GM23338 (cell line): Measurements from ENCODE around the gene TRPM3.

Source experiments
- CTCF ChIP-seq, 2 experiments: fragments of 200-600 bp in 1 of 2; sonication (generic) in 1 of 2; conservative IDR thresholded peaks; 2 replicates each; pipeline versions ENCODE4 v1.5.1 to v1.6.1; 2016 to 2017; ENCODE audit warnings: antibody characterized with exemption in 2 of 2, low read depth in 2 of 2, mild to moderate bottlenecking in 2 of 2, moderate library complexity in 1 of 2
- EZH2phosphoT487 ChIP-seq: fragments of 200-600 bp; sonication (generic); IDR thresholded peaks from one replicate; pipeline ENCODE4 v1.8.1; 2018; ENCODE audit warnings: antibody characterized with exemption; ENCODE audit not compliant: unreplicated experiment
- JUNB ChIP-seq: IDR thresholded peaks from one replicate; pipeline ENCODE4 v1.6.1; 2016; ENCODE audit warnings: antibody characterized with exemption; ENCODE audit not compliant: unreplicated experiment
- POLR2AphosphoS5 ChIP-seq: IDR thresholded peaks from 2 replicates; pipeline ENCODE4 v1.6.1; 2016; ENCODE audit warnings: antibody characterized with exemption, low read depth

GRCh38 chr9:70998962-70999361, 122.5 kb downstream of the TRPM3 start:
- TF ChIP-seq CTCF (conservative IDR thresholded peaks at IDR 0.05; ENCODE audit: low read depth in 2 of 2) (no peak), EZH2phosphoT487 (no peak), JUNB (no peak), POLR2AphosphoS5 (no peak)
